HL-60 (cell line): ENCODE measurements around the gene TMEM59L.

Source experiments
- GABPA ChIP-seq: IDR thresholded peaks from 2 replicates; pipeline ENCODE4 v1.6.1; 2012; ENCODE audit warnings: low read depth
- POLR2AphosphoS5 ChIP-seq: IDR thresholded peaks from 2 replicates; pipeline ENCODE4 v1.6.1; 2012; ENCODE audit warnings: low read depth
- REST ChIP-seq: IDR thresholded peaks from 2 replicates; pipeline ENCODE4 v1.6.1; 2012; ENCODE audit warnings: low read depth; ENCODE audit not compliant: insufficient replicate concordance
- TF ChIP-seq, protein P1 (sequence below): IDR thresholded peaks from one replicate; pipeline ENCODE4 v1.5.1; 2011; ENCODE audit warnings: low read length, control low read depth, inconsistent platforms; ENCODE audit not compliant: insufficient read depth

GRCh38 chr19:18607226-18608101 lies 5.2 kb upstream of the TMEM59L start:
- TF ChIP-seq REST: no peak
- TF ChIP-seq, protein P1, sequence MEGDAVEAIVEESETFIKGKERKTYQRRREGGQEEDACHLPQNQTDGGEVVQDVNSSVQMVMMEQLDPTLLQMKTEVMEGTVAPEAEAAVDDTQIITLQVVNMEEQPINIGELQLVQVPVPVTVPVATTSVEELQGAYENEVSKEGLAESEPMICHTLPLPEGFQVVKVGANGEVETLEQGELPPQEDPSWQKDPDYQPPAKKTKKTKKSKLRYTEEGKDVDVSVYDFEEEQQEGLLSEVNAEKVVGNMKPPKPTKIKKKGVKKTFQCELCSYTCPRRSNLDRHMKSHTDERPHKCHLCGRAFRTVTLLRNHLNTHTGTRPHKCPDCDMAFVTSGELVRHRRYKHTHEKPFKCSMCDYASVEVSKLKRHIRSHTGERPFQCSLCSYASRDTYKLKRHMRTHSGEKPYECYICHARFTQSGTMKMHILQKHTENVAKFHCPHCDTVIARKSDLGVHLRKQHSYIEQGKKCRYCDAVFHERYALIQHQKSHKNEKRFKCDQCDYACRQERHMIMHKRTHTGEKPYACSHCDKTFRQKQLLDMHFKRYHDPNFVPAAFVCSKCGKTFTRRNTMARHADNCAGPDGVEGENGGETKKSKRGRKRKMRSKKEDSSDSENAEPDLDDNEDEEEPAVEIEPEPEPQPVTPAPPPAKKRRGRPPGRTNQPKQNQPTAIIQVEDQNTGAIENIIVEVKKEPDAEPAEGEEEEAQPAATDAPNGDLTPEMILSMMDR: no peak
- no peak for TF ChIP-seq POLR2AphosphoS5
- no peak for TF ChIP-seq GABPA
